ENCODE results near the gene LMX1A.

LMX1A gene

DNA sequence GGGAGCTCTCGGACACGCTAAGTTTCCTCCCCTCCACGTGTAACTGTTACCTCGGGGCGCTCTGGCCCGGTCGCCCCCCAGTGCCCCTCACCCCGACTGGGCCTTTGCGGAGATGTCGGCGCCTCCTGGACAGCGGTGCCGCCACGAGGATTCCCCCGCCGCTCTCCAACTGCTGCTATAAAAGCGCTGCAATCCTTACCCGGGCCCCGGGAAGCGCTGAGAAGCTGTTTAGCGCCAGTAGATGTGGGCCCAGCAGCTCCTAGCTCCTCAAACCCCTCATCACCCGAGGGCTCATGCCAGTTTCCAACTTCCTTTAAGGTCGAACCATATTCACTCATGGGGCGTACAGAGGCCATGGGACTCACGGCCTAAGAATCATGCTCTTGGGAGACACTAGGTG lies 361 bp upstream of the LMX1A start:
- Histone ChIP-seq H2AFZ (ENCODE audit: low read length) (no peak overlapping the region), H3K9me2 (replicated peaks; ENCODE audit: low read depth, low read length) (no peaks in the 10 kb centered on the region), H4K20me1 (ENCODE audit: insufficient read depth, low read length, poor library complexity, severe bottlenecking) (no peaks in the 10 kb centered on the region), H3K79me2 (ENCODE audit: insufficient read depth, low read length) (no peaks in the 10 kb centered on the region), H3K36me3 (ENCODE audit: insufficient read depth, low read length) (no peaks in the 10 kb centered on the region), H3F3A (ENCODE audit: low read depth) (no peaks in the 10 kb centered on the region), H3K9ac (ENCODE audit: low read depth, low read length, poor library complexity, severe bottlenecking) (no peak overlapping the region), H3K4me2 (ENCODE audit: low read depth, low read length, poor library complexity, severe bottlenecking) (no peak overlapping the region), H3K27me3 (ENCODE audit: insufficient read depth, low read length, poor library complexity, severe bottlenecking) (no peaks in the 10 kb centered on the region), H3K4me1 (ENCODE audit: insufficient read depth, low read length, poor library complexity, severe bottlenecking) (no peaks in the 10 kb centered on the region), H3K9me3 (ENCODE audit: insufficient read depth, low read depth, low read length) (no peaks in the 10 kb centered on the region), H3K4me3 (ENCODE audit: low read length, poor library complexity, severe bottlenecking) (no peak overlapping the region)
- TF ChIP-seq, protein P1, sequence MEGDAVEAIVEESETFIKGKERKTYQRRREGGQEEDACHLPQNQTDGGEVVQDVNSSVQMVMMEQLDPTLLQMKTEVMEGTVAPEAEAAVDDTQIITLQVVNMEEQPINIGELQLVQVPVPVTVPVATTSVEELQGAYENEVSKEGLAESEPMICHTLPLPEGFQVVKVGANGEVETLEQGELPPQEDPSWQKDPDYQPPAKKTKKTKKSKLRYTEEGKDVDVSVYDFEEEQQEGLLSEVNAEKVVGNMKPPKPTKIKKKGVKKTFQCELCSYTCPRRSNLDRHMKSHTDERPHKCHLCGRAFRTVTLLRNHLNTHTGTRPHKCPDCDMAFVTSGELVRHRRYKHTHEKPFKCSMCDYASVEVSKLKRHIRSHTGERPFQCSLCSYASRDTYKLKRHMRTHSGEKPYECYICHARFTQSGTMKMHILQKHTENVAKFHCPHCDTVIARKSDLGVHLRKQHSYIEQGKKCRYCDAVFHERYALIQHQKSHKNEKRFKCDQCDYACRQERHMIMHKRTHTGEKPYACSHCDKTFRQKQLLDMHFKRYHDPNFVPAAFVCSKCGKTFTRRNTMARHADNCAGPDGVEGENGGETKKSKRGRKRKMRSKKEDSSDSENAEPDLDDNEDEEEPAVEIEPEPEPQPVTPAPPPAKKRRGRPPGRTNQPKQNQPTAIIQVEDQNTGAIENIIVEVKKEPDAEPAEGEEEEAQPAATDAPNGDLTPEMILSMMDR (conservative IDR thresholded peaks at IDR 0.05; ENCODE audit: low read length) = no peak
- TF ChIP-seq EZH2phosphoT487 (IDR thresholded peaks at IDR 0.05; ENCODE audit: borderline replicate concordance) = no peak

DNA sequence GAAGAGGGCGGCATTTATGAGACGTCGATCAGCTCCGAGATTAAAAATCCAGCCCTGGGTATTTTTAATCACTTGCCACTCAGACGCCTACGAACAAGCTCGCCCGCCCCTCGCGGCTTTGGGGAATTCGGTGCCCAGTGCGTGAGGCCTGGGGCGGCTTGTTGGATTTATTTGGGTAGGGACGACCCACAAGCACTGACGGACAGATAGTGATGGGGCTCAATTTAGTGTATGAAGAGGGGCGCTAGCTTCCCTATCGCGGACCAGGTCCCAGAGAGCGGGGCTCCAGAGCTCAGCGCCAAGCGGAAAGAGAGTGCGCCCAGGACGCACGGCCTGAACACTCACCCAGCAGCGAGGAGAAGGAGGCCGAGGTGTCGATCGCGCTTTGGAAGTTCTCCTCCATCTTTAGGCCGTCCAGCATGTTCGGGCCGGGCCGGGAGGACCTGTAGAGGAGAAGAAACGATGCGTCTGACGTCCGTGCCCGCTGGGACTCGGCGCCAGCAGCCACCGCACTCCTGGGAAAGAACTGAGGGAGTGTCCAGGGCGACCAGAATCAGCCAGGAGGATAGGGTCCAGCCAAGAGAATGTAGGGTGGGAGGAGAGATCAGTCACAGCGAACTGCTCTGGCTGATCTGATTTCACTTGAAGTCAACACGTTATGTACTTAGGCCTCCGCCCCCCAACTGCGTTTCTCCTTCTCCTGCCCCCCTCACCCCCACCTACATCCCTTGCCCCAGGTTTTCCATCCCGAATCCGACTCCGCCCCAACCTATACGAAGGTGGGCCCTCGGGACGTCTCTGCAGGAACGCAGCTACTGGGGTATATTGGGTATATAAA lies 1.2 kb downstream of the LMX1A start:
- H3K4me1 ChIP-seq (ENCODE audit: insufficient read depth, low read length, poor library complexity, severe bottlenecking) = no peaks in the 10 kb centered on the region
- H3K9me2 ChIP-seq (replicated peaks; ENCODE audit: low read depth, low read length) = no peaks in the 10 kb centered on the region
- H3F3A ChIP-seq (ENCODE audit: low read depth) = no peaks in the 10 kb centered on the region
- no peak overlapping the region for H2AFZ ChIP-seq (ENCODE audit: low read length)
- H4K20me1 ChIP-seq (ENCODE audit: insufficient read depth, low read length, poor library complexity, severe bottlenecking) = no peaks in the 10 kb centered on the region
- no peaks in the 10 kb centered on the region for H3K27me3 ChIP-seq (ENCODE audit: insufficient read depth, low read length, poor library complexity, severe bottlenecking)
- H3K36me3 ChIP-seq (ENCODE audit: insufficient read depth, low read length) = no peaks in the 10 kb centered on the region
- no peaks in the 10 kb centered on the region for H3K79me2 ChIP-seq (ENCODE audit: insufficient read depth, low read length)
- no peak for TF ChIP-seq EZH2phosphoT487 (IDR thresholded peaks at IDR 0.05; ENCODE audit: borderline replicate concordance)
- TF ChIP-seq, protein P1 (conservative IDR thresholded peaks at IDR 0.05; ENCODE audit: low read length) = no peak
- no peak overlapping the region for H3K9ac ChIP-seq (ENCODE audit: low read depth, low read length, poor library complexity, severe bottlenecking)
- H3K4me2 ChIP-seq (ENCODE audit: low read depth, low read length, poor library complexity, severe bottlenecking) = no peak overlapping the region
- no peak overlapping the region for H3K4me3 ChIP-seq (ENCODE audit: low read length, poor library complexity, severe bottlenecking)
- no peaks in the 10 kb centered on the region for H3K9me3 ChIP-seq (ENCODE audit: insufficient read depth, low read depth, low read length)

- Histone ChIP-seq H4K20me1 (ENCODE audit: insufficient read depth, low read length, poor library complexity, severe bottlenecking) (no peaks in the 10 kb centered on the region), H3F3A (ENCODE audit: low read depth) (no peaks in the 10 kb centered on the region), H2AFZ (ENCODE audit: low read length) (no peak overlapping the region), H3K9ac (ENCODE audit: low read depth, low read length, poor library complexity, severe bottlenecking) (no peak overlapping the region), H3K4me3 (ENCODE audit: low read length, poor library complexity, severe bottlenecking) (no peak overlapping the region), H3K4me2 (ENCODE audit: low read depth, low read length, poor library complexity, severe bottlenecking) (no peak overlapping the region), H3K36me3 (ENCODE audit: insufficient read depth, low read length) (no peaks in the 10 kb centered on the region), H3K4me1 (ENCODE audit: insufficient read depth, low read length, poor library complexity, severe bottlenecking) (no peaks in the 10 kb centered on the region), H3K27me3 (ENCODE audit: insufficient read depth, low read length, poor library complexity, severe bottlenecking) (no peaks in the 10 kb centered on the region), H3K79me2 (ENCODE audit: insufficient read depth, low read length) (no peaks in the 10 kb centered on the region), H3K9me2 (replicated peaks; ENCODE audit: low read depth, low read length) (no peaks in the 10 kb centered on the region), H3K9me3 (ENCODE audit: insufficient read depth, low read depth, low read length) (no peaks in the 10 kb centered on the region)
- TF ChIP-seq, protein P1 (conservative IDR thresholded peaks at IDR 0.05; ENCODE audit: low read length) = no peak
- no peak for TF ChIP-seq EZH2phosphoT487 (IDR thresholded peaks at IDR 0.05; ENCODE audit: borderline replicate concordance)
Measured at GRCh38 chr1:165354739-165355138, 1.8 kb downstream of the LMX1A start.
